CD4-positive, alpha-beta T cell treated with Interferon alpha-2 for 1 hour (primary cell): ENCODE data around the gene IL17C.

ENCODE experiments used
- DNase-seq, 2 donors: peaks; one replicate each; pipeline ENCODE4 v3.0.0-alpha.2; 2020 to 2022

IL17C gene

GRCh38 chr16:88610080-88610479, 28.3 kb upstream of the IL17C start:
- no peak for DNase-seq

- no peak for DNase-seq
These were observed 27.2 kb upstream of the IL17C start for GRCh38 chr16:88610909-88611812.

GRCh38 chr16:88613293-88613692, 25.1 kb upstream of the IL17C start:
- no peak for DNase-seq

- DNase-seq = no peak
These were observed 24.2 kb upstream of the IL17C start for GRCh38 chr16:88613911-88614817.

GRCh38 chr16:88614818-88615580, 23.4 kb upstream of the IL17C start:
- DNase-seq = no peak

- no peak for DNase-seq
These were observed 22.1 kb upstream of the IL17C start for GRCh38 chr16:88616320-88616719.

- DNase-seq = no peak
These were observed 21.6 kb upstream of the IL17C start for GRCh38 chr16:88616736-88617135.

- no peak for DNase-seq
These were observed 20.9 kb upstream of the IL17C start for GRCh38 chr16:88617268-88618031.

GRCh38 chr16:88618182-88618955, 20.0 kb upstream of the IL17C start:
- DNase-seq = no peak

- no peak for DNase-seq
These were observed 19.3 kb upstream of the IL17C start for GRCh38 chr16:88618956-88619667.

- DNase-seq = peak; percentile 73 to 84
These were observed 18.2 kb upstream of the IL17C start for GRCh38 chr16:88619859-88620815.

- no peak for DNase-seq
These were observed 16.2 kb upstream of the IL17C start for GRCh38 chr16:88622125-88622524.

- DNase-seq = no peak
These were observed 15.5 kb upstream of the IL17C start for GRCh38 chr16:88622866-88623265.

- DNase-seq = no peak
These were observed 14.5 kb upstream of the IL17C start for GRCh38 chr16:88623858-88624257.

- DNase-seq = no peak
These were observed 13.9 kb upstream of the IL17C start for GRCh38 chr16:88624481-88624880.

- no peak for DNase-seq
These were observed 13.3 kb upstream of the IL17C start for GRCh38 chr16:88624977-88625576.

GRCh38 chr16:88626646-88627045, 11.7 kb upstream of the IL17C start:
- no peak for DNase-seq

- DNase-seq = no peak
These were observed 10.6 kb upstream of the IL17C start for GRCh38 chr16:88627531-88628411.
